Stimulated activated CD4-positive, alpha-beta T cell treated with anti-CD3 and anti-CD28 coated beads, TNF-alpha, amount 100 ng/mL, for 4 hours (primary cell): ENCODE measurements around the gene PCNX3.

Experiments used
- DNase-seq, 3 experiments: peaks; one replicate each; pipeline ENCODE4 v3.0.0-alpha.2; 2020; ENCODE audit warnings: low read depth in 3 of 3

Gene PCNX3

DNA sequence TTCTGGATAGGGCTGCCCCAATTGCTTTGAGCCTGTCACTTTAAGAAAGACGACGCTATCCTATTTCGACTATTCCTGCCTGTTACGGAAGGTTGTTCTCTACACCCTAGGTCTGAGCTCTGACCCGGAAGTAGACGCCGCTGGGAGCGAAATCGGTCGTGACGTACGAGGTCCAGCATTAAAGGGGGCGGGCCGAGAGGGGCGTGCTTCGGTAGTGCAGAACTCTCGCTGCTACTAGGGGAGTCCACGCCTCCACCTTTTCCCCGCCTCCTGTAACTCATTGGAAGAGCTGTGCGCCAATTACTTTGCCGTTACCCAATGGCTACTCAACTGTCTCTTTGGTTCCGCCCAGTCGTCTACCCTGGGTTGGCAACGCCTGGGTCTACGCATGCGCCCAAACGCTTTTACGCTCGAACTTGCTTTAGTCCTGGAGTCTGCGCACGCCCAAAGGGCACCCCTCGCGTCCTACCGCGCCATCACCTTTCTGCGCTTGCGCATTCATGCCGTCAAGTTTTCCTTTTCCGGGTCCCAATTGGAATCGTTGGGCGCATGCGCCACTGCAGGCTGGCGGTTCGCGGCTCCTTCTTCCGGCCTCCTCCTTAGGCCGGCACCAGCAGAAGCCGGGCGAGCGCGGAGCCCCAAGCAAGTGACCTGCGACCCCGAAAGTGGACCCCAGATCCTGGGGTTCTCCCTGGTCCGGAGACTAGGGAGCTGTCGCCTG lies at the start of gene PCNX3:
PCNX3 (plus strand) TSS at position 548 of the 721 bp plus-strand sequence. CDS start 536 bp downstream, outside the sequence.
- DNase-seq: peak; percentile 98 to 100 (median 99)

DNA sequence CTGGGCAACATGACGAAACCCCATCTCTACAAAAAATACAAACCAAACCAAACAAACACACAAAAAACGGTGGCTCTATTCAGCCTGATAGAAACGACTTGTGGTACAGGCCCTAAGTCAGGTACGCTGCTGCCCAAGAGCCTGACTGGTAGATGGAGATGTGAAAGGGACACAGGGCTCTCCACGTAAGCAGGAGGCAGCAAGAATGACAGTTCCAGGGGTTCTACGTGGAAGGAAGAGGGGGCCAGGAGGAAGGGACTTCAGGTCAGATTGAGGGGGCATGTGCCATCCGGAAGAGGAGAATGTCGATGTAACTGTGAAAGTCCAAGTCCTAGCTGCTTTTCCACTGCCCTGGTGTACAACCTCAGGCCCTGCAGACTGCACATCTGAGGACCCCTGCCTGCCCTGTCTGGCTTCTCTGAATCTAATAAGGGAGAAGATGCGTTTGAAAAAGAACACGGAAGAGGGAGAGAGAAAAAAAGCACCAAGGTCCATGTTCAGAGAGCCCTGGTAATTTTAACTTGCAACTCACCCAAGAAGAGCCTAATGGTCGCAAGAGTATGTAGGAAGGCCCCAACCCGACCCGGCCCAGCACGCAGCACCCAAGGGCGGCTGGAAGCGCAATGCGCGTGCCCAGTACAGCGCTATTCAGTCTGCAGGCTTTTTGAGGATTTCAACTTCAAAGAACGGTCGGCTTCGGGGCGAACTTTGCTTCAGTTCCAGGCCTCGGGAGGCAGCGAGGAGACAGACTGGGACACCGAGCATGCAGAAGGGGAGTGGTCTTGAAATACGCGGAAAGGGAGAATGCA lies 46.2 kb upstream of the PCNX3 start:
- no peak for DNase-seq

DNA sequence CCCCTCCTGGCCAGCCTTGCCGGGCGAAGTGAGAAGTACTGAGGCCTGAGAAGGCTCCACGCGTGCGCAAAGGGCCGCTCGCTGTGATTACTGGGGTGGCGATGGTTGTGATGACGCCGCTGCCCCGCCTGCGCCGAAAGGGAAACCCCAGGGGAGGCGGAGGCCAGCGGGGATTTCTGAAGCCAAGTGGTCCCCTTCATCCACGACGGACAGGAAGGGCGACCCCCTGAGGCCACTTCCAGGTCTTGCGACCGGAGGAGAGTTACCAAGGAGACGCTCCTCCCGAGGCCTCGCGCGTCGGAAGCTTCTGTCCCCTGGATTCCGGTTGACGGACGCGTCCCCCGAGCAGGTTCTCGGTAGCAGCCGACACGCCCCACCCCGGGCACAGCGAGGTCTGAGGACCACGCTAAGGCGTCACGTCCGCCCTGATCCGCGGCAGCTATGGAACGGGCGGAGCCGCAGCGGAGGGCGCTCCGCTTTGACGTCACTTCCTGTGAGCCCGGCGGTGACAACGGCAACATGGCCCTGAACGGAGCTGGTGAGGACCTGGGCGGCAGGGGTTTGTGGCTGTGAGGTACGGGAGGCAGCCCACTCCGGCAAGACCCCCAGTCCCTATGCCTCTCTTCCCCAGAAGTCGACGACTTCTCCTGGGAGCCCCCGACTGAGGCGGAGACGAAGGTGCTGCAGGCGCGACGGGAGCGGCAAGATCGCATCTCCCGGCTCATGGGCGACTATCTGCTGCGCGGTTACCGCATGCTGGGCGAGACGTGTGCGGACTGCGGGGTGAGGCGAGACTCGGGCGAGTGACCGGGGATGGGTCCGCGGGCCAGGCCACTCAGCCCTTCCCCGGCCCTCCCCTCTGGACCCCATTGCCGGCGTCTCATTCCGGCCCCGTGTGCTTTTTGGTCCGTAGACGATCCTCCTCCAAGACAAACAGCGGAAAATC lies 45.3 kb upstream of the PCNX3 start, which contains the start of gene ZNRD2:
ZNRD2 (plus strand) TSS at position 505 of the 946 bp plus-strand sequence; CDS start at position 520, 15 bp downstream.
- DNase-seq: peak; percentile 95 to 96 (median 96)

DNA sequence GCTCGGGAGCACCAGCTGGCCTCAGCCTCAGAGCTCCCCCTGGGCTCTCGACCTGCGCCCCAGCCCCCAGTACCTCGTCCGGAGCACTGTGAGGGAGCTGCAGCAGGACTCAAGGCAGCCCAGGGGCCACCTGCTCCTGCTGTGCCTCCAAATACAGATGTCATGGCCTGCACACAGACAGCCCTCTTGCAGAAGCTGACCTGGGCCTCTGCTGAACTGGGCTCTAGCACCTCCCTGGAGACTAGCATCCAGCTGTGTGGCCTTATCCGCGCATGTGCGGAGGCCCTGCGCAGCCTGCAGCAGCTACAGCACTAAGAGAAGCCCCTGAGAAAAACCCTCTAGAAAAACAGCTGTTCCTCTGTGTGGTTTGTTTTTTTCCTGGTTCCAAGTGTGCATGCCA lies 44.2 kb upstream of the PCNX3 start:
- no peak for DNase-seq

DNA sequence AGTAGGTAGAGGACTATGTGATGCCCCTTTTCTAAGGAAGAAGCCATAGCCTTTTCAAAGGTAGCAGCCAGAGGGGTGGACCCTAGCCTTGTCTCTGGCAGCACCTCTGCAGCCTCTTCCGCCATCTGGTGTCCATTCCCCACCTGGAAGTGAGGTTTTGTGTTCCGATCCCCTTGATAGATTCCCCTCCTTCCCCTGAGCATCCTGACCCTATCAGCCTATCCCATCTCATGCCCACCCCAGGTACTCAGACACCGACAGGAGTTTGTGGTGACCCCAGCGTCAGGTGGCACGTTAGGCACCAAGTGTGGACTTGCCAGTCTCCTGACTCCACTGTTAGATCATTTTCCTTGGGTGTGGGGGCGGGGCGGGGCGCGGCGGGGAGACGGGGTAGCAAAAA lies 43.6 kb upstream of the PCNX3 start:
- no peak for DNase-seq

DNA sequence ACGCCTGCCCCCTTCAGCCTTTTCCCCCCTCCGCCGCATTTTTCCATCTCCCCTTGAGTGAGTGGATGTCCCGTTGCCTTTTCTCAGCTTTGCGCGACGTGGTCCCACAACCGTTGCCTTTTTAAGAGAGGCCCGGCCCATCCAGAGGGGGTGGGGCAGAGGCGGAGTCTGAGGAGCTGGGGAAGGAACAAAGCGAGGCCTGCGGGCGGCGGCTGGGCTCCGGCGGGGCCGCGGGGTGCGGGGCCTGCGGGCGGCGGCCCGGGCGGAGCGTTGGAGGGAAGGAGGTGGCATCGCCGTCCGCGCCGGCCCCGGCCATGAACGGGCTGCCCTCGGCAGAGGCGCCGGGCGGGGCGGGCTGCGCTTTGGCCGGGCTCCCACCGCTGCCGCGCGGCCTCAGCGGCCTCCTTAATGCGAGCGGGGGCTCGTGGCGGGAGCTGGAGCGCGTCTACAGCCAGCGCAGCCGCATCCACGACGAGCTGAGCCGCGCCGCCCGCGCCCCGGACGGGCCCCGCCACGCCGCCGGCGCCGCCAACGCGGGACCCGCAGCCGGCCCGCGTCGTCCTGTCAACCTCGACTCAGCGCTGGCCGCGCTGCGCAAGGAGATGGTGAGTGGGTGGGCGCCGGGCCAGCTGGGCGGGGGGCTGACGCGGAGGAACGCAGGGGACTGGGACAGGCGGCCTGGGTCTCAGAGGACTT lies 43.1 kb upstream of the PCNX3 start, which contains the start of gene FAM89B:
FAM89B (plus strand) TSS at position 183 of the 696 bp plus-strand sequence; CDS start at position 315, 132 bp downstream.
- DNase-seq: peak; percentile 75 to 83 (median 75)

DNA sequence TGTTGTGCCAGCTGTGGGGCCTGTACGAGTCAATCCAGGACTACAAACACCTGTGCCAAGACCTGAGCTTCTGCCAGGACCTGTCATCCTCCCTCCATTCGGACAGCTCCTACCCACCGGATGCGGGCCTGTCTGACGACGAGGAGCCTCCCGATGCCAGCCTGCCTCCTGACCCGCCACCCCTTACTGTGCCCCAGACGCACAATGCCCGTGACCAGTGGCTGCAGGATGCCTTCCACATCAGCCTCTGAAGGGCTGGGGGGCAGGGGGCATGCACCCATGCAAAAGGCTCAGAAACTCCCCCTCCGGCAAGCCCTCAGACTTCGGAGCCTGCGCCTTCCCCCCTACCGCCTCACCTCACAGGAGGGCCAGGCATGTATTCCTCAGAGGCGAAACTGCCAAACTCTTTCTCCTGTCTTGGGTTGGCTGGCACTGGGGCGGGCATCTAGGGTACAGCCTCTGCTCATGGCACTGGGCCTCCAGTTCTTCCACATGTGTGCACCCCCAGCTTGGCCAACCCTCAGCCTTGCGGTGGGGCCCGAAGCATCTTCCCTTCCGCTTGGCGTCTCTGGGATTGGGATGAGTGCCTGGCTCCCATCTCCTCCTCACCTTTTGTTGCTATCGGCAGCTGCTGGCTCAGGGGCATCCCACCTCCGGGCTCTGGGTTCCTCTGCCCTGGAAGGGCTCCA lies 42.0 kb upstream of the PCNX3 start:
- DNase-seq: no peak

DNA sequence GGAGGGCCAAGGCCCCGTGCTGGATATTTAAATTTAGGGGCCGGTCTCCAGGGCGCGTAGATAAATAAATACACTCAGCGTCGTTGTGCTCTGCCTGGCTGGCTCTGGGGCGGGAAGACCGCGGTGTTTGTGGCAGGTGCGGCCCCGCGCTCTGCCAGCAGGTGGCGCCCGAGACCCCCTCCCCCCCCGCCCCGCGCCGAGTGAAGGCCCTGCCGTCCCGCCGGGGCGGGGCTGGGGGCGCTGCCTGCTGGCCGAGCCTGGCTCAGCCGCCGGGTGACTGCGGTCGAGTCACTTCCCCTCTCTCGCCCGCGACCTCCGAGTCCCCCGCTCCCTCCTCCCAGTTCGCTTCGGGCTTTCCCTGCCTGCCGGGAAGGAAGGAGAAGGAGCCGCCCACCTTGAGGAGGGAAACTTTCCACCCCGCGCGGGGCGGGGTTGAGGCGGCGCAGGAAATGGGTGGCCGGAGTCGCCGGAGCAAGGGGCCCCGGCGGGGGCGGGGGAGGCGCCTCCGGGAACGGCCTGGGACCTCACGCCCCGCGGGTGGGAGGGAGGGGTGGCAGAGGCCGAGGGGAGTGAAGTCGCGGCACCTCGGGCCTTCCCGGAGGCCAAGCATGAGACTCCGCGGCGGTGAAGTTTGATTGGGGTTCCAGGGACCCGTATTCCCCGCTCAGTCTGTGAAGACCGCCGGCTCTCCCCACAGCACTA lies 41.3 kb upstream of the PCNX3 start:
- DNase-seq: peak; percentile 70 to 74 (median 70)

DNA sequence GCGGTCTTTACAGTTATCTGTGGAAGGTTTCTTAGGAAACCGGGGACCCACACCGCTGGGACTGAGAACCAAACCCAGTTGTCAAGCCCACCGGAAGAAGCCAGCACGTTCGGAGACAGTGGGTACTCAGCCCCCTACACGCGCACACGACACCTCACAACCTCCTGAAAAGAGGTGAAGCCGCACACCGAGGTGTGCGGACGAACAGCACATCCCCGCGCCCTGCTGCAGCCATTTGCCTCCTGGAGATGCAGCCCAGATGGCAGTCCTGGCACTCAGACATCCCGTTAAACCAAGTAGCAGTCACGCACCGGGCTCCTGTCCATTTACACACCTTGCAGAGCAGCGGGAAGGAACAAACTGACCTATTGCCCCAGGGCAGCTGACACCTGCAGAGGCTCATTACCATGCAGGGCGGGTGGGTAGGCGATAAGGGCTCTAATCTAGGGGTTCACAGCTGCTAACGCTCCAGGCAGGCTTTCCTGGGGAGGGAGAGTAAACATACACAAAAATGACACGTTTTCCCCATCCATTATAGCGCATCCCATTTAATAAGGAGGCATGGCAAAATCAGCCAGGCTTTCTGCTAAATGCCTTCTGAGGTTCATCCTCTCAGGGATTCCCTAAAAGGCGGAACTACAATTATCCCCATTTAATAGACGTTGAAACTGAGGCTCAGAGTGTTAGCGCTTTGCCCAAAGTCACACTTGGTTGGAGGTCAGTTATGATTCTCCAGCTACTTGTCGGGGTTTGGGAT lies 40.6 kb upstream of the PCNX3 start:
- DNase-seq: no peak

DNA sequence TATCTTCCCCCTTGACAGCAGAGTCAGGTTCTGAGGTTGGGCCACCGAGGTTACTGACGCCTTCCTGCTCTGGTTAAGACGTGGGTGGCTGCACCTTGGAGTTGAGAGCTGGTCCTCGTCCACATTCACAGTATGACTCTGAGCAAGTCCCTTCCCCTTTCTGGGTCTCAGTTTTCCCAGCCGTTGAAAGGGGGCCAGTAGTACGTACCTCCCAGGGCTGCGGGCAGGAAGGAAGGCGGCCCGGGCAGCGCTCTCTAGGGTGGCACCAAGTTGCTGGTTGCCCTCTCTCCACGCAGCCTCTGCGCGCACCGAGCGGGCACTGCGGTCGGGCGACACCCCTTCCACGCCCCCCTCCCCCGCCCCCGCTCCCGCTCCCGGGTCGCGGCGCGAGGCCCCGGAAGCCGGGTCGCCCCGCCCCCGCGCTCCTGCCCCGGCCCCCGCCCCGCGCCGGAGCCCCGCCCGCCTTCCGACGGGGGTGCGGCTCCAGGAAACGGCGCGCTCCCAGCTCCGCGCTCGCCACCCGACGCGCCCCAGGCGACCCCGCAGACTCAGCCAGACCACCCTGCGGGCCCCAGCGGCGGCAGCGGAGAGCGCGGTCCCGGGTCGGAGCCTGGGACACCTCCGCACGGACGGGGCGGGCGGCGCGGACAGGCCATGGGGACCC lies 39.9 kb upstream of the PCNX3 start, which contains the start of gene EHBP1L1:
EHBP1L1 (plus strand) TSS at position 486 of the 664 bp plus-strand sequence. CDS start 250 bp downstream, outside the sequence.
- peak; percentile 56 to 73 (median 66) for DNase-seq

DNA sequence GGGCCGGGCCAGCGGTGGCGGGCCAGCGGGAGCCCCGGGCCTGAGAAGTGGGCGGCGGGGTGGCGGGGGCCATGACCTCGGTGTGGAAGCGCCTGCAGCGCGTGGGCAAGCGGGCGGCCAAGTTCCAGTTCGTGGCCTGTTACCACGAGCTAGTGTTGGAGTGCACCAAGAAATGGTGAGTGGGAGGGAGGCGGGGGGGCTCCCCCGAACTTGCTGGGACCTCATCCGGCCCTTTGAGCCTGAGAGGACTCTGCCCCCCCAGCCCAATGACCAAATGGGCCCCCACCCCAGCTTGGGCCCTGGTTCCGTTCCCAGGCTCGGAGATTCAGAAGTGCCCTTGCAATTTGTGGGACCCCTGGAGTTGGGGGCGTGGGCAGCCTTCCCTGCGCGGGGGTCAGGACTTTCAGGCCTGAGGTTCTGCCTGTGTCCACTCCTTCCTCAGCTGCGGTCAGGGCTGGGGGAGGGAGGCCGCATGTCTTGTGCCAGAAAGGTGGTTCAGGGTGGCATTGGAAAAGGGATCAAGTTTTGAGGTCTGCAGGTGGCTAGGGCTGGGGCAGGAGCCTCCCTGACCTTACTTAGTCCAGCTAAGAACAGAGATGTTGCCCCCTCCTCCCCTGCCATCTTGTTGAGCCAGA lies 39.2 kb upstream of the PCNX3 start:
- no peak for DNase-seq

DNA sequence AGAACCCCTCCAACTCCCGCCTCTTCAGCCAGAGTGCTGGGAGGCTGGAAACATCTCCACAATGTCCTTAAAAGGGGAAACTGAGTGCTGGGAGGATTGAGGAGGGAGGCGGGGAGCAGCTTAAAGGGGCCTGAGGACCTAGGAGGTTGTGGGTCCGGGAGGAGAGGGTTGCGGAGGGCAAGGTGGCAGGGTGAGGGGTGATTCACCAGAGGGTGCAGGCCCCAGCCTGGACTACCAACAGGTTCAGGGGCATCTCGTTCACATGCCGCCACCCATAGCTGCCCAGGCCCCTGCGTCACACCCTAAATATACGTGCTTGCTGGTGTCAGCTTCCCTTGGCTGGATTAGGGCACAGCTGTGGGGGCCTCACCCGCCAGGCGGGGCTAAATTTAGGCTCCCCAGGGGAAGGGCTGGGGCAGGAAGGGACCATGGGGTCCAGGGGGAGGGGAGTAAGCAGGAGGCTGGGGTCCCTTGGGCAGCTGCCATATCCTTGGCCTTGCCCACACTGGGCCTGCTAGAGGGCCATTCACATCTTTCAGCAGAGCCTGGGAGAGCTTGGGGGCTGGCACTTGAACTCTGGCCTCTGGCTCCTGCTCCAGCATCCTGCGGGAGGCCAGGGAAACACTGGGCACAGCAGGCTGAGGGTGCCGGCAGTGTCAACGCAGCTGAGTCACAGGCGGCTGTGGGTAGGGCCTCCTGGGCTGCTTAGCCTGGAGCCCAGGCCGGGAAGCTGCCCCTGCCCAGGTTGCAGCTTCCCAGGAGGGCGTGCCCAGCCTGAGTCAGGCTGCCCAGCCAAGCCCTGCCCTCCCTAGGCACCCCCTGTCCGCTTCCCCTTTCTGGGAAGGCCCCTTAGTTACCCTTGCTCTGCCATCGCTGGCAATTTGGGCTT lies 38.5 kb upstream of the PCNX3 start:
- no peak for DNase-seq

DNA sequence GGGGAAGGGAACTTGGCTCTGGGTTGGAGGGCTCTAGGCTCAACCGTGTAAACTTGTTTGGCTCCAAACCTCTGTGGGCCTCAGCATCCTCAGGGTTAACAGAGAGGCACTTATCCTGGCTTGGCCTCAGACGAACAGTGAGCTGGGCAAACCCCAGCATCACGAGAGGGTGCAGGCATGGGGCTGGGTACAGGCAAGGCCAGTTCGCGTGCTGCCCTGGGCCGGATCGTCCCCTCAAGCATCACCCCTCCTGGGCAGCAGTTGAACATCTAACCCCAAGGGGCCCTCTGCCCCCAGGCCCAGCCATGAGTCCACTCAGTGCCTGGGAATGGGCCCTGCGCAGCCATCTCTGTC lies 37.8 kb upstream of the PCNX3 start:
- no peak for DNase-seq

DNA sequence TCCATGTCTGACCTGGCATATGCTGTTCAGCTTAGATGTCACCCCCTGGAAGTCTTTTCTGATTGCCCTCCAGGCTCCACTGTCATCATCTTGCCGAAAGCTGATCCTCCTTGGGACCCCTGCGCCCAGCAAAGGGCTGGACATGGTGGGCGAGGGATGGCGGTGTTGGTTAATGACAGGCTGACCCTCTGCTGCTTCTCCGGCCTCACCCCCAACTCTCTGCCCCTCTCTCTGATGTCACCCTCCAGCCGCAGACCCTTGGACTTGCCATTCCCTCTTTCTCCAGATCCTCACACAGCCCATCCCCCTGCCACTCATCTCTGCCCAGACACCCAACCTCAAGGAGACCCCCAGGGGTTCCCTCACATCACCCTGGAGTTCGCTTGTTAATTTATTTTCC lies 37.4 kb upstream of the PCNX3 start:
- DNase-seq: no peak

DNA sequence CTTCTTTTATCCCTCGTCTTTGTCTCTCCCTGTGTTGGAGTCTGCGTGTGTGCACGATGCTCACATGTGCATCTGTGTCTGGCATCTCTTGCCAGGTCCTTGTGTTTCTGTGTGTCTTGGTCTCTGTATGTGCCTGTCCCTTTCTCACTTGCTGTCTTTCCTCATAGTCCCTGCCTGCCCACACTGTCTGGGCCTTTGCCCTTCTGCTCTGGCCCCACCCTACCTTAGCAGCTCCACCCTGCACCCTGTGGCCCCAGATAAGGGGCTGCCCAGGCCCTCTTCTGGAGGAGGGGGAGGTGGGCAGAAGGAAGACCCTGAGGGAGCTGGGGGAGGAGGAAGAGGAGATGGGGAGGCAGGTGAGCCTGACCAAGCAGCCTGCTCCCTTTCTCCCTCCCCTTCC lies 36.9 kb upstream of the PCNX3 start:
- DNase-seq: no peak

DNA sequence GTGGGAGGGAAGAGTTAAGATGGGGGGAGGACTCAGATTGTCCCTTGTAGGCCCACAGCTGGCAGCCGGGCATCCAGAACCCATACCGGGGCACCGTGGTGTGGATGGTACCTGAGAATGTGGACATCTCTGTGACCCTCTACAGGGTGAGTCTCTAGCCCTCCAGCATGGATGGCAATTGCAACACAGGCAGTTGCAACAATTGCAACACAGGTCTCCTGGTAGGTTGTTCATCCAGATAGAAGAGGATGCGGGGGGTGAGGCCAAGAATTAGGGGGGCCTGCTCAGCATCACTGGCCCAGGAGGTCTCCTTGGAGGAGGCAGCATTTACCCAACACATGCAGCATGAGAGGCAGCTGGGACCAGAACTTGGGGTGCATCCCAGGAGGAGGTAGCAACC lies 36.3 kb upstream of the PCNX3 start:
- no peak for DNase-seq
